ENCODE data around the gene PLA2G4A. TPM values are rescaled to one million over a fixed set of nuclear protein-coding genes. Genes with fewer than 3 reads are reported as not detected.

PLA2G4A gene
- 0.89 and 4.2 TPM in 2 replicates for total RNA-seq

DNA sequence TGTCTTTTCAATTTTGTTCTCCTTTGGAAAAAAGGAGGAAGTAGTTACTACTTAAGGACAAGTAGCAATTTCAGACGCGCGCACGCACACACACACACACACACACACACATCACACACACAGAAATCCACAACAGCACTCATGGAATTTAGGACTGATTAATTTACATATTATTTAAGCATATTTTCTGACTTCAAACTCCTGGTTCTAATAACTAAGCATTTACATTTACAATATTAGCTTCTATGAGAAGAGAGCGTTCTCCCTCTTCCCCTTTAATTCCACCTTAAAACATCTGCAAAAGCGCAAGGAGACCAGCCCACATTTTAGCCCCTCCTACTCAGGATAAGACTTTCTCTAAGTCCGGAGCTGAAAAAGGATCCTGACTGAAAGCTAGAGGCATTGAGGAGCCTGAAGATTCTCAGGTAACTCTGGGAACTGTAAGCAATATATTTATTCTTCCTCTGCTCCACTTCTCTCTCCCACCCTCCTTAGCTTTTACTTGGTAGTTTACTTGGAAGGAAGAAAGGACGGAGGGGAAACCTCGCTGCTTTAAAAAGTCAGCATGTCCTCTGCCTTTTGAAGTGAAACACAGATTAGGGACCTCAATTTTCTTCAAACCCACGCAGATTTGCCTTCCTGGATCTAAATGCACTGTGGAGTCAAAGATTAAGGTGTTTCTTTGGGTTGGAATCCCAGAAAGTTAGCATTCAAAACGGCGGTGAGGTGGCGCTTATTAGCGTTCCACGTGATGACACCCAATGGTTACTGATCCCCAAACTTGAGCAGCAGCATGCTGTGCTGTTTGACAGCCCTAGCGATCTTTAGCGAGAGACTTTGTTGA lies at the start of gene PLA2G4A:
Gene PLA2G4A (plus strand): TSS at position 339 of the 844 bp plus-strand sequence. CDS start 25,406 bp downstream, outside the sequence.

Other genes starting within 250 kb of the PLA2G4A start
- 0.16 and 0.38 TPM in 2 replicates for gene PTGS2, start 148.5 kb upstream of the PLA2G4A start, total RNA-seq